Activated CD8-positive, alpha-beta memory T cell treated with anti-CD3 and anti-CD28 coated beads, Interleukin-2, amount 50 U/mL, for 1 hour (primary cell): ENCODE measurements around the gene TIMM17A.
A peak's percentile ranks its signal among the peaks of the same experiment; 100 is the strongest.

Experiments
- DNase-seq: peaks from one replicate; pipeline ENCODE4 v3.0.0-alpha.2; 2020; ENCODE audit errors: extremely low read depth

The TIMM17A gene

GRCh38 chr1:201955009-201955728 is at the start of gene TIMM17A:
TSS of gene TIMM17A (plus strand) at chr1:201955503. CDS start at chr1:201955527, 24 bp downstream.
- peak; percentile 77 for DNase-seq

- no peak for DNase-seq
These were observed 49.0 kb upstream of the TIMM17A start for GRCh38 chr1:201906336-201906735.

GRCh38 chr1:201907621-201908020 is 47.7 kb upstream of the TIMM17A start:
- no peak for DNase-seq

GRCh38 chr1:201911826-201912571 is 43.3 kb upstream of the TIMM17A start:
- DNase-seq, result no peak

GRCh38 chr1:201912832-201913231 is 42.5 kb upstream of the TIMM17A start:
- no peak for DNase-seq

- DNase-seq, result no peak
These were observed 40.7 kb upstream of the TIMM17A start for GRCh38 chr1:201914456-201915235.

- no peak for DNase-seq
These were observed 38.6 kb upstream of the TIMM17A start for GRCh38 chr1:201916649-201917249.

- DNase-seq, result no peak
These were observed 37.8 kb upstream of the TIMM17A start for GRCh38 chr1:201917362-201918033.

- DNase-seq, result no peak
These were observed 37.0 kb upstream of the TIMM17A start for GRCh38 chr1:201918343-201918742.

- DNase-seq, result no peak
These were observed 33.2 kb upstream of the TIMM17A start for GRCh38 chr1:201921952-201922558.

GRCh38 chr1:201925301-201925567 is 30.1 kb upstream of the TIMM17A start:
- DNase-seq, result no peak

GRCh38 chr1:201925981-201926645 is 29.2 kb upstream of the TIMM17A start:
- no peak for DNase-seq

- DNase-seq, result no peak
These were observed 27.0 kb upstream of the TIMM17A start for GRCh38 chr1:201928266-201928665.

- DNase-seq, result no peak
These were observed 25.2 kb upstream of the TIMM17A start for GRCh38 chr1:201930137-201930536.

- no peak for DNase-seq
These were observed 24.5 kb upstream of the TIMM17A start for GRCh38 chr1:201930803-201931202.

- no peak for DNase-seq
These were observed 21.4 kb upstream of the TIMM17A start for GRCh38 chr1:201933840-201934430.

GRCh38 chr1:201937624-201938213 is 17.6 kb upstream of the TIMM17A start:
- DNase-seq, result no peak

- DNase-seq, result no peak
These were observed 16.8 kb upstream of the TIMM17A start for GRCh38 chr1:201938440-201939035.

- no peak for DNase-seq
These were observed 16.2 kb upstream of the TIMM17A start for GRCh38 chr1:201939148-201939547.

- no peak for DNase-seq
These were observed 15.7 kb upstream of the TIMM17A start for GRCh38 chr1:201939574-201939973.
